ENCODE data around the gene CACNB2. TPM values are rescaled to one million over a fixed set of nuclear protein-coding genes. Genes with fewer than 3 reads are reported as not detected.
"Not testable (repeated sequence)": the region's sequence is repeated elsewhere in the genome, so short reads cannot be mapped to it uniquely, and the experiment has no call there.

Gene CACNB2
- total RNA-seq, 2 experiments from 2014 or later, result not detected

GRCh38 chr10:18563003-18563726 is 422.9 kb downstream of the CACNB2 start:
- H3K36me3 Mint-ChIP-seq, result no peaks in the 10 kb centered on the region
- H3K9me3 Mint-ChIP-seq, result no peaks in the 10 kb centered on the region
- H3K4me1 Mint-ChIP-seq, result no peaks in the 10 kb centered on the region
- DNase-seq, result no peak
- H3K27me3 Mint-ChIP-seq, result no peaks in the 10 kb centered on the region
- POLR2A ChIA-PET, result no interaction called here
- no peak overlapping the region for H3K4me3 Mint-ChIP-seq
- no peak for ATAC-seq (ENCODE audit: low read depth)
- no peak overlapping the region for H3K27ac Mint-ChIP-seq

GRCh38 chr10:18565006-18565405 is 424.8 kb downstream of the CACNB2 start:
- H3K4me1 Mint-ChIP-seq, result no peaks in the 10 kb centered on the region
- ATAC-seq (ENCODE audit: low read depth) (no peak), DNase-seq (no peak)
- POLR2A ChIA-PET, result no interaction called here
- no peaks in the 10 kb centered on the region for H3K36me3 Mint-ChIP-seq
- H3K27me3 Mint-ChIP-seq, result no peaks in the 10 kb centered on the region
- no peak overlapping the region for H3K4me3 Mint-ChIP-seq
- no peaks in the 10 kb centered on the region for H3K9me3 Mint-ChIP-seq
- H3K27ac Mint-ChIP-seq, result no peak overlapping the region

- H3K4me1 Mint-ChIP-seq, result no peaks in the 10 kb centered on the region
- no peak for ATAC-seq (ENCODE audit: low read depth)
- no peaks in the 10 kb centered on the region for H3K27me3 Mint-ChIP-seq
- no peak for DNase-seq
- no peaks in the 10 kb centered on the region for H3K36me3 Mint-ChIP-seq
- POLR2A ChIA-PET, result no interaction called here
- no peaks in the 10 kb centered on the region for H3K9me3 Mint-ChIP-seq
- no peak overlapping the region for H3K27ac Mint-ChIP-seq
- no peak overlapping the region for H3K4me3 Mint-ChIP-seq
Observed at GRCh38 chr10:18566177-18566576, 426.0 kb downstream of the CACNB2 start.

GRCh38 chr10:18567343-18567856 is 427.2 kb downstream of the CACNB2 start:
- Mint-ChIP-seq H3K36me3 (no peaks in the 10 kb centered on the region), H3K27ac (no peak overlapping the region), H3K4me3 (no peak overlapping the region), H3K9me3 (no peaks in the 10 kb centered on the region), H3K27me3 (no peaks in the 10 kb centered on the region), H3K4me1 (no peaks in the 10 kb centered on the region)
- no peak for DNase-seq
- no peak for ATAC-seq (ENCODE audit: low read depth)
- POLR2A ChIA-PET, result no interaction called here

GRCh38 chr10:18570386-18570785 is 430.2 kb downstream of the CACNB2 start:
- DNase-seq; POLR2A ChIA-PET; H3K27ac Mint-ChIP-seq; ATAC-seq (ENCODE audit: low read depth); H3K9me3 Mint-ChIP-seq; H3K4me3 Mint-ChIP-seq; H3K36me3 Mint-ChIP-seq; H3K27me3 Mint-ChIP-seq; H3K4me1 Mint-ChIP-seq: not testable (repeated sequence)

- DNase-seq (no peak), ATAC-seq (ENCODE audit: low read depth) (no peak)
- no peaks in the 10 kb centered on the region for H3K9me3 Mint-ChIP-seq
- POLR2A ChIA-PET, result no interaction called here
- peaks cover 6% of the 10 kb centered on the region for H3K36me3 Mint-ChIP-seq
- H3K4me3 Mint-ChIP-seq, result no peak overlapping the region
- no peaks in the 10 kb centered on the region for H3K27me3 Mint-ChIP-seq
- no peak overlapping the region for H3K27ac Mint-ChIP-seq
- no peaks in the 10 kb centered on the region for H3K4me1 Mint-ChIP-seq
Observed at GRCh38 chr10:18571076-18571475, 430.9 kb downstream of the CACNB2 start.

- POLR2A ChIA-PET, result no interaction called here
- no peaks in the 10 kb centered on the region for H3K4me1 Mint-ChIP-seq
- no peak for DNase-seq
- no peaks in the 10 kb centered on the region for H3K27me3 Mint-ChIP-seq
- H3K27ac Mint-ChIP-seq, result no peak overlapping the region
- no peak for ATAC-seq (ENCODE audit: low read depth)
- peaks cover 2% of the 10 kb centered on the region for H3K9me3 Mint-ChIP-seq
- H3K36me3 Mint-ChIP-seq, result peaks cover 9% of the 10 kb centered on the region
- H3K4me3 Mint-ChIP-seq, result no peak overlapping the region
Observed at GRCh38 chr10:18571780-18572179, 431.6 kb downstream of the CACNB2 start.

- POLR2A ChIA-PET, result no interaction called here
- Mint-ChIP-seq H3K4me1 (no peaks in the 10 kb centered on the region), H3K9me3 (peaks cover 9% of the 10 kb centered on the region), H3K27ac (no peak overlapping the region), H3K36me3 (peaks cover 21% of the 10 kb centered on the region), H3K27me3 (no peaks in the 10 kb centered on the region), H3K4me3 (no peak overlapping the region)
- ATAC-seq (ENCODE audit: low read depth) (no peak), DNase-seq (no peak)
Observed at GRCh38 chr10:18572959-18573561, 432.8 kb downstream of the CACNB2 start.

GRCh38 chr10:18576586-18576985 is 436.4 kb downstream of the CACNB2 start:
- DNase-seq (no peak), ATAC-seq (ENCODE audit: low read depth) (no peak)
- no peaks in the 10 kb centered on the region for H3K27me3 Mint-ChIP-seq
- no peak overlapping the region for H3K27ac Mint-ChIP-seq
- POLR2A ChIA-PET, result no interaction called here
- H3K9me3 Mint-ChIP-seq, result peaks cover 9% of the 10 kb centered on the region
- H3K4me3 Mint-ChIP-seq, result no peak overlapping the region
- H3K36me3 Mint-ChIP-seq, result peaks cover 49% of the 10 kb centered on the region
- peaks cover 5% of the 10 kb centered on the region for H3K4me1 Mint-ChIP-seq

- Mint-ChIP-seq H3K9me3 (peaks cover 9% of the 10 kb centered on the region), H3K4me1 (peaks cover 17% of the 10 kb centered on the region), H3K4me3 (no peak overlapping the region), H3K27me3 (no peaks in the 10 kb centered on the region), H3K27ac (no peak overlapping the region), H3K36me3 (peaks cover 60% of the 10 kb centered on the region)
- DNase-seq (no peak), ATAC-seq (ENCODE audit: low read depth) (no peak)
- POLR2A ChIA-PET, result no interaction called here
Observed at GRCh38 chr10:18577823-18578685, 437.8 kb downstream of the CACNB2 start.

- Mint-ChIP-seq H3K27me3 (no peaks in the 10 kb centered on the region), H3K36me3 (peaks cover 69% of the 10 kb centered on the region), H3K27ac (peak overlapping the region; percentile 72), H3K4me1 (peaks cover 24% of the 10 kb centered on the region), H3K4me3 (peak overlapping the region; percentile 48), H3K9me3 (no peaks in the 10 kb centered on the region)
- DNase-seq (no peak), ATAC-seq (ENCODE audit: low read depth) (peak; percentile 87)
- POLR2A ChIA-PET, result interaction anchor here (1.4 kb wide), 1 partner anchor 76 kb away, joined by 5 read pairs; the partner anchor contains the start of gene ARL5B
Observed at GRCh38 chr10:18582803-18583202, 442.6 kb downstream of the CACNB2 start.

- peak overlapping the region; percentile 48 for H3K4me3 Mint-ChIP-seq
- DNase-seq, result no peak
- H3K27ac Mint-ChIP-seq, result peak overlapping the region; percentile 72
- H3K36me3 Mint-ChIP-seq, result peaks cover 70% of the 10 kb centered on the region
- POLR2A ChIA-PET, result interaction anchor here (1.4 kb wide), 1 partner anchor 75 kb away, joined by 5 read pairs; the partner anchor contains the start of gene ARL5B
- no peaks in the 10 kb centered on the region for H3K27me3 Mint-ChIP-seq
- peaks cover 24% of the 10 kb centered on the region for H3K4me1 Mint-ChIP-seq
- ATAC-seq (ENCODE audit: low read depth), result no peak
- H3K9me3 Mint-ChIP-seq, result no peaks in the 10 kb centered on the region
Observed at GRCh38 chr10:18583575-18584270, 443.5 kb downstream of the CACNB2 start.

- Mint-ChIP-seq H3K4me1 (peaks cover 21% of the 10 kb centered on the region), H3K36me3 (peaks cover 71% of the 10 kb centered on the region)
- H3K9me3 Mint-ChIP-seq; ATAC-seq (ENCODE audit: low read depth); H3K27ac Mint-ChIP-seq; POLR2A ChIA-PET; H3K4me3 Mint-ChIP-seq; DNase-seq; H3K27me3 Mint-ChIP-seq: not testable (repeated sequence)
Observed at GRCh38 chr10:18586637-18587036, 446.4 kb downstream of the CACNB2 start.
